CD4-positive, alpha-beta memory T cell (primary cell): ENCODE results near the gene LPCAT1. TPM values are rescaled to one million over a fixed set of nuclear protein-coding genes. Genes with fewer than 3 reads are reported as not detected.

Source experiments
- CTCF ChIA-PET: fragments of 350-600 bp; sonication (Branson Sonifier 250); formaldehyde crosslinking; loops from one replicate; lab custom pipeline; 2021; ENCODE audit warnings: inconsistent platforms; ENCODE audit not compliant: partially characterized antibody; lab: Charles Lee
- POLR2A ChIA-PET: fragments of 350-600 bp; sonication (Branson Sonifier 250); formaldehyde crosslinking; loops from one replicate; lab custom pipeline; 2021; ENCODE audit not compliant: partially characterized antibody; lab: Charles Lee
- DNase-seq, 5 donors: peaks; one replicate each; pipeline versions ENCODE4 v3.0.0 to v3.0.0-alpha.2; 2020 to 2022; ENCODE audit warnings: mixed read lengths in 1 of 5
- H3K27ac ChIP-seq: one replicate; pipeline ENCODE4 v1.7.0; 2013; ENCODE audit warnings: low read depth, low read length
- H3K27me3 ChIP-seq: 2 replicates; pipeline ENCODE4 v1.7.0; 2013; ENCODE audit warnings: mild to moderate bottlenecking, low read length, moderate library complexity; ENCODE audit not compliant: insufficient read depth
- H3K36me3 ChIP-seq: 2 replicates; pipeline ENCODE4 v1.7.0; 2013; ENCODE audit warnings: mild to moderate bottlenecking, low read length, moderate library complexity; ENCODE audit not compliant: insufficient read depth
- H3K4me1 ChIP-seq: 2 replicates; pipeline ENCODE4 v1.7.0; 2013; ENCODE audit warnings: mild to moderate bottlenecking, low read length, moderate library complexity; ENCODE audit not compliant: insufficient read depth
- H3K4me3 ChIP-seq, 2 donors: one replicate each; pipeline ENCODE4 v1.7.0; 2013; ENCODE audit warnings: low read length in 2 of 2, mild to moderate bottlenecking in 1 of 2
- H3K9me3 ChIP-seq, 2 donors: one replicate each; pipeline ENCODE4 v1.7.0; 2013; ENCODE audit warnings: low read length in 2 of 2, control low read depth in 1 of 2; ENCODE audit not compliant: control insufficient read depth in 1 of 2
- H3K27ac Mint-ChIP-seq, 7 donors: one replicate each; pipeline ENCODE4 v1.8.0; 2020 to 2021; ENCODE audit warnings: mixed read lengths in 7 of 7, mild to moderate bottlenecking in 6 of 7, inconsistent platforms in 3 of 7, moderate library complexity in 3 of 7
- H3K27me3 Mint-ChIP-seq, 2 donors: one replicate each; pipeline ENCODE4 v1.8.0; 2020 to 2021; ENCODE audit warnings: mixed read lengths in 2 of 2
- H3K36me3 Mint-ChIP-seq, 2 donors: one replicate each; pipeline ENCODE4 v1.8.0; 2020 to 2021; ENCODE audit warnings: mixed read lengths in 2 of 2, inconsistent platforms in 1 of 2, mild to moderate bottlenecking in 1 of 2
- H3K4me1 Mint-ChIP-seq, 4 donors: one replicate each; pipeline ENCODE4 v1.8.0; 2020 to 2021; ENCODE audit warnings: mixed read lengths in 4 of 4, mild to moderate bottlenecking in 1 of 4
- H3K4me3 Mint-ChIP-seq, 8 donors: one replicate each; pipeline ENCODE4 v1.8.0; 2020 to 2021; ENCODE audit warnings: mixed read lengths in 8 of 8, mild to moderate bottlenecking in 7 of 8, moderate library complexity in 6 of 8, inconsistent platforms in 3 of 8
- H3K9me3 Mint-ChIP-seq, 8 donors: one replicate each; pipeline ENCODE4 v1.8.0; 2020 to 2021; ENCODE audit warnings: mixed read lengths in 8 of 8, mild to moderate bottlenecking in 5 of 8, inconsistent platforms in 3 of 8, moderate library complexity in 1 of 8
- intact Hi-C: fragments of 100-400 bp; cut with micrococcal nuclease; formaldehyde crosslinking; loops from one replicate; pipeline ENCODE4 v1.15.1; 2023
- microRNA-seq: library from miRNA; unstranded; fragments of <30 nt; microRNA quantifications from one replicate; pipeline ENCODE4 v1.2.0, GENCODE V29; 2021; ENCODE audit warnings: borderline replicate concordance, borderline number of aligned reads, borderline microRNAs expressed, mixed read lengths
- polyA plus RNA-seq, 2 donors: library from polyadenylated mRNA; unstranded; fragments of 300-500 nt; fragmentation: Illumina TruSeq; gene quantifications; one replicate each; pipeline ENCODE4 v1.2.3, GENCODE V29; 2021
- total RNA-seq, 2 experiments: library from RNA; stranded (reverse); gene quantifications; one replicate each; pipeline ENCODE4 v1.2.3, GENCODE V29; 2021

Gene LPCAT1
- total and polyA plus RNA-seq, 4 experiments from 2014 or later = 9.0 to 63.6 (median 47.5) TPM

DNA sequence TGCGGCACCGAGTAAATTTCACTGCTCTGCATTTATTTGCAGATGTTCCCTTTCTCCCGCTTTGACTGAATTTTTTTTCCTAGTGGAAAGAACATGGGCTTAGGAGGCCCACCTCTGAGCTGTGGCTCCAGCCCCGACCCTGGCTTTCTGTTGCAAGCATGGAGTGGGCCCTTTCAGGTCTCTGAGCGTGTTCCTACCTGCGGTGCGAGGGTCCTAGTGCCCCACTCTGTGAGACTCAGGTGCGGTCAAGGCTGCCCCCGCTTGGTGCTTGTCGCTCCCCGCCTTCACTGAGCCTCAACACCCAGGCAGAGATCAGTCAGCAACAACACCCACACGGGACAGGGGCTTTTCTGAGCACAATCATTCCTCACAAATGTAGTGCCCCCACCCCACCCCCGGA is 110.5 kb downstream of the LPCAT1 start:
- POLR2A ChIA-PET = no interaction called here
- Histone ChIP-seq H3K4me1 (no peaks in the 10 kb centered on the region), H3K27ac (no peak overlapping the region), H3K36me3 (no peaks in the 10 kb centered on the region), H3K9me3 (no peaks in the 10 kb centered on the region), H3K4me3 (no peak overlapping the region), H3K27me3 (no peaks in the 10 kb centered on the region)
- no peak for DNase-seq
- no peaks in the 10 kb centered on the region for H3K36me3 Mint-ChIP-seq
- no peak overlapping the region for H3K27ac Mint-ChIP-seq
- intact Hi-C loops = no loop called here
- H3K4me3 Mint-ChIP-seq = no peak overlapping the region
- H3K9me3 Mint-ChIP-seq = peaks cover 0 to 4% (median 0%) of the 10 kb centered on the region in 8 donors
- H3K4me1 Mint-ChIP-seq = peaks cover 0 to 3% (median 0%) of the 10 kb centered on the region in 4 donors
- CTCF ChIA-PET = no interaction called here
- peaks cover 12 to 17% of the 10 kb centered on the region in 2 donors for H3K27me3 Mint-ChIP-seq

DNA sequence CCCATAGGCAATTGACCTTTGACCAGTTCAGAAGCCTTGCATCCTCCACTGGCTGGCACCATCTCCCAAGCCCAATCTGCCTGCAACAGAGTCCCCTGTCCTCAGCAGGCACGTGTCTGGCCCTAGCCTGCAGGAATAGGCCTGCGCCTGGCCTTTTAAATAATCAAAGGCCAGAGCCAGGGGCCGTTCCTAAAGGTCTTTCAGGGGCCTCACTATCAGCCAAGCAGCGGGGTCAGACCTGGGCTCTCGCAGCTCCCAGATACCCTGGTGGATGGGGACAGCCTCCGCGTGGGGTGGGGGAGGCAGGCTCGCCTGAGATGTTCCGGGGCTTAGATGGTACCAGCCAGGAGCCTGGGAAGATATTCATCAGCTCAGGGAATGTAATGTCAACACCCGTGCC is 111.1 kb downstream of the LPCAT1 start:
- Histone ChIP-seq H3K4me3 (no peak overlapping the region), H3K4me1 (no peaks in the 10 kb centered on the region), H3K9me3 (no peaks in the 10 kb centered on the region), H3K36me3 (no peaks in the 10 kb centered on the region), H3K27ac (no peak overlapping the region), H3K27me3 (no peaks in the 10 kb centered on the region)
- H3K27ac Mint-ChIP-seq = no peak overlapping the region
- H3K27me3 Mint-ChIP-seq = peaks cover 14 to 18% of the 10 kb centered on the region in 2 donors
- POLR2A ChIA-PET = no interaction called here
- no peaks in the 10 kb centered on the region for H3K36me3 Mint-ChIP-seq
- intact Hi-C loops = no loop called here
- CTCF ChIA-PET = no interaction called here
- H3K4me3 Mint-ChIP-seq = no peak overlapping the region
- peaks cover 0 to 2% (median 0%) of the 10 kb centered on the region in 4 donors for H3K4me1 Mint-ChIP-seq
- no peak for DNase-seq
- H3K9me3 Mint-ChIP-seq = peaks cover 0 to 4% (median 0%) of the 10 kb centered on the region in 8 donors

DNA sequence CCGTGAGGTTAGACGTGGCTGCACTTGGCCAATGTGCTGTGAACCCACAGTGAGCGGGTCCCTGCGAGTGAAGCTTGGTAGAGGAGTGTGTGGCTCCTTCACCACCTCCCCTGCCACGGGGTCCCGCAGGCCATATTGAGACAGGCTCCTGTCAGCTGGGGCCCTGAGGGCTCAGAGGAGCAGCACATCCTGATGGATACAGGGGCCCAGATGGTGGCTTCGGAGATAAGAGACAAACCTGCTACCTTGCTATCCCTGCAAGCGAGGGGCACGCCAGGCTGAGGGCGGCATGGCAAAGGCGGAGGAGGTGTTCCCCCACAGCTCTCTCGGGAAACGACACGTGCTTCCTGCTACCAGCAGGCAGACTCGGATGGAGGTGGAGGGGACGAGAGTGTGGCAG is 111.6 kb downstream of the LPCAT1 start:
- POLR2A ChIA-PET = no interaction called here
- CTCF ChIA-PET = no interaction called here
- Mint-ChIP-seq H3K36me3 (no peaks in the 10 kb centered on the region), H3K9me3 (peaks cover 0 to 4% (median 0%) of the 10 kb centered on the region in 8 donors), H3K4me1 (peaks cover 0 to 2% (median 0%) of the 10 kb centered on the region in 4 donors), H3K4me3 (peak overlapping the region in 1 of 8 donors; percentile 66), H3K27ac (no peak overlapping the region), H3K27me3 (peaks cover 14 to 20% of the 10 kb centered on the region in 2 donors)
- intact Hi-C loops = no loop called here
- no peak for DNase-seq
- Histone ChIP-seq H3K4me1 (no peaks in the 10 kb centered on the region), H3K27me3 (no peaks in the 10 kb centered on the region), H3K9me3 (no peaks in the 10 kb centered on the region), H3K36me3 (no peaks in the 10 kb centered on the region), H3K27ac (no peak overlapping the region), H3K4me3 (no peak overlapping the region)

Small RNA genes within 50 kb of the gene (microRNA-seq; reads per million reads assigned to microRNA genes)
- not detected for gene MIR6075

Other genes starting within 250 kb of the LPCAT1 start
- gene TERT, start 228.9 kb downstream of the LPCAT1 start, total RNA-seq = not detected
- gene TERT, start 228.9 kb downstream of the LPCAT1 start, polyA plus RNA-seq = under 1 TPM; 0.12 to 0.13 TPM
- 10 to 100 TPM; 86.0 to 87.4 TPM for gene CLPTM1L, start 178.9 kb downstream of the LPCAT1 start, total RNA-seq
- gene CLPTM1L, start 178.9 kb downstream of the LPCAT1 start, polyA plus RNA-seq = 10 to 100 TPM; 34.1 to 59.2 TPM
- not detected for gene SLC6A3, start 78.5 kb downstream of the LPCAT1 start, total RNA-seq
- not detected for gene SLC6A3, start 78.5 kb downstream of the LPCAT1 start, polyA plus RNA-seq